Smooth muscle cell (in vitro differentiated cells): ENCODE measurements around the gene VPS13C. TPM values are rescaled to one million over a fixed set of nuclear protein-coding genes. Genes with fewer than 3 reads are reported as not detected.

Experiments used
- DNase-seq: peaks from one replicate; lab custom pipeline; 2025; ENCODE audit not compliant: unreplicated experiment; lab: John Stamatoyannopoulos, UW
- H2AFZ ChIP-seq: fragments of 200-600 bp; sonication (generic); 2 replicates; pipeline ENCODE4 v1.6.0; 2016; ENCODE audit warnings: antibody characterized with exemption, low read depth, mild to moderate bottlenecking
- H3F3A ChIP-seq: fragments of 200-600 bp; sonication (generic); 2 replicates; pipeline ENCODE4 v1.6.0; 2017; ENCODE audit warnings: antibody characterized with exemption, low read depth
- H3K27ac ChIP-seq: fragments of 200-600 bp; sonication (generic); 2 replicates; pipeline ENCODE4 v1.5.1; 2016; ENCODE audit warnings: low read depth, mild to moderate bottlenecking
- H3K27me3 ChIP-seq: fragments of 200-600 bp; sonication (generic); 2 replicates; pipeline ENCODE4 v1.6.1; 2016; ENCODE audit warnings: low read depth, mild to moderate bottlenecking
- H3K36me3 ChIP-seq: fragments of 200-600 bp; sonication (generic); 2 replicates; pipeline ENCODE4 v1.5.1; 2016; ENCODE audit warnings: low read depth
- H3K4me1 ChIP-seq: fragments of 200-600 bp; sonication (generic); 2 replicates; pipeline ENCODE4 v1.5.1; 2016; ENCODE audit warnings: low read depth
- H3K4me2 ChIP-seq: fragments of 200-600 bp; sonication (generic); 2 replicates; pipeline ENCODE4 v1.6.0; 2016; ENCODE audit warnings: mild to moderate bottlenecking
- H3K4me3 ChIP-seq: fragments of 200-600 bp; sonication (generic); 2 replicates; pipeline ENCODE4 v1.5.1; 2016; ENCODE audit warnings: mild to moderate bottlenecking
- H3K79me2 ChIP-seq: fragments of 200-600 bp; sonication (generic); 2 replicates; pipeline ENCODE4 v1.6.0; 2016; ENCODE audit warnings: low read depth, mild to moderate bottlenecking
- H3K9ac ChIP-seq: fragments of 200-600 bp; sonication (generic); 2 replicates; pipeline ENCODE4 v1.6.0; 2016; ENCODE audit warnings: low read depth
- H3K9me3 ChIP-seq: fragments of 200-600 bp; sonication (generic); replicated peaks from 2 replicates; pipeline ENCODE4 v1.5.1; 2016; ENCODE audit warnings: low read depth
- H4K20me1 ChIP-seq: fragments of 200-600 bp; sonication (generic); 2 replicates; pipeline ENCODE4 v1.6.0; 2016; ENCODE audit warnings: low read depth
- WGBS: methylation state at CpG from one replicate; pipeline ENCODE4 v1.1.7; 2016; ENCODE audit warnings: low lambda C conversion rate; 5-methylcytosine and 5-hydroxymethylcytosine counted together
- polyA plus RNA-seq: library from polyadenylated mRNA; unstranded; fragments of >200 nt; fragmentation: Nextera tagmentation; extraction: Ambion mirVana; gene quantifications from 2 replicates; pipeline ENCODE4 v1.2.1, GENCODE V29; 2016
- total RNA-seq: library from RNA; depleted of rRNA; stranded (reverse); fragments of >200 nt; gene quantifications from 2 replicates; pipeline ENCODE4 v1.2.3, GENCODE V29; 2014
- TF ChIP-seq, protein P1 (sequence below): fragments of 200-600 bp; sonication (generic); IDR thresholded peaks from 2 replicates; pipeline ENCODE4 v1.5.1; 2017; ENCODE audit warnings: borderline replicate concordance, mild to moderate bottlenecking, antibody characterized with exemption; ENCODE audit not compliant: insufficient read depth, poor library complexity, severe bottlenecking

Gene VPS13C
- total and polyA plus RNA-seq, 2 experiments from 2014 or later, result 2.8 to 33.8 TPM

DNA sequence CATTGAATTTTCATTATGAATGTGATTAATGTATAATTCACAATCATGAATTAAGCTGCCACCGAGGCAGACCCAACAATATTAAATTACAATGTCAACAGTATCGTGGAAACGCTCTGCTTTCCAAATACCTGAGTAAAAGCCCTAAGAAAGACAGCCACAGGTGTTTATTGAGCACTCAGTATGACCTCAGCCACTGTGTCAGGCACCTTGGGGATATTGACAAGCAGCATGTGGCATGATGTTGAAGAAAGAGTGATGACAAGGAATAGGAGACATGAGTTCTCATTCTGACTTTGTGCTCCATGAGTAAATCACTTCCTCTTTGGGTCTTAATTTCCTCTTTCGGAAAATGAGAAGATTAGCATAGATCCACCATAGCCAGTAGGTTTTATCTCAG lies 19.3 kb upstream of the VPS13C start:
- no peak for DNase-seq
- Histone ChIP-seq H4K20me1 (no peaks in the 10 kb centered on the region), H2AFZ (no peak overlapping the region), H3K27me3 (no peaks in the 10 kb centered on the region), H3K79me2 (no peaks in the 10 kb centered on the region), H3K4me3 (no peak overlapping the region), H3K9me3 (no peaks in the 10 kb centered on the region), H3K4me1 (no peaks in the 10 kb centered on the region), H3F3A (no peaks in the 10 kb centered on the region), H3K27ac (no peak overlapping the region), H3K4me2 (no peak overlapping the region), H3K9ac (no peak overlapping the region), H3K36me3 (no peaks in the 10 kb centered on the region)
- WGBS, result 92% methylated on average over 4 of the region's 4 CpGs
- TF ChIP-seq, protein P1, sequence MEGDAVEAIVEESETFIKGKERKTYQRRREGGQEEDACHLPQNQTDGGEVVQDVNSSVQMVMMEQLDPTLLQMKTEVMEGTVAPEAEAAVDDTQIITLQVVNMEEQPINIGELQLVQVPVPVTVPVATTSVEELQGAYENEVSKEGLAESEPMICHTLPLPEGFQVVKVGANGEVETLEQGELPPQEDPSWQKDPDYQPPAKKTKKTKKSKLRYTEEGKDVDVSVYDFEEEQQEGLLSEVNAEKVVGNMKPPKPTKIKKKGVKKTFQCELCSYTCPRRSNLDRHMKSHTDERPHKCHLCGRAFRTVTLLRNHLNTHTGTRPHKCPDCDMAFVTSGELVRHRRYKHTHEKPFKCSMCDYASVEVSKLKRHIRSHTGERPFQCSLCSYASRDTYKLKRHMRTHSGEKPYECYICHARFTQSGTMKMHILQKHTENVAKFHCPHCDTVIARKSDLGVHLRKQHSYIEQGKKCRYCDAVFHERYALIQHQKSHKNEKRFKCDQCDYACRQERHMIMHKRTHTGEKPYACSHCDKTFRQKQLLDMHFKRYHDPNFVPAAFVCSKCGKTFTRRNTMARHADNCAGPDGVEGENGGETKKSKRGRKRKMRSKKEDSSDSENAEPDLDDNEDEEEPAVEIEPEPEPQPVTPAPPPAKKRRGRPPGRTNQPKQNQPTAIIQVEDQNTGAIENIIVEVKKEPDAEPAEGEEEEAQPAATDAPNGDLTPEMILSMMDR, result no peak

DNA sequence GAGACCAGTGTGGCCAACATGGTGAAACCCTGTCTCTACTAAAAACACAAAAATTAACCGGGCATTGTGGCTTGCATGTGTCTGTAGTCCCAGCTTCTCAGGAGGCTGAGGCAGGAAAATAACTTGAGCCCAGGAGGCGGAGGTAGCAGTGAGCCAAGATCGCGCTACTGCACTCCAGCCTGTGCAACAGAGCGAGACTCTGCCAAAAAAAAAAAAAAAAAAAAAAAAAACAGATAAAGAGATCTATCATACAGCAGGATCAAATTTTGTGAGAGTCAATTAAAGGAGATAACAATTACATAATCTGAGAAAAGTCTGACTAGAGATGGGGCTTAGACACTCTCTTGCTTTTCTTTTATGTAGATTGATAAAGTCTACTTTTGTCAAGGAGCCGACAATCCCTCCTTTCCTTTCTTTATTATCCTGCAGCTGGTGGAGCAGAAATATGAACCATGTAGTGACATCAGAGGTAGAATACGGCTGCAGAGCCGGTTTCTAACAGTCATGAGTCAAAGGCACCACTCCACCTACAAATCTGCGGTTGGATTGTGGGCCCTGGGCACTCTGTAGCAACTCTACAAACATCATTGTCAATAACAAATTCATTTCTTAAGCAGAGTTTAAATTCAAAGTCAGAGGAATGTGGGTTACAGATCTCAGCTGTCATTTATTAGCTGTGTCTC lies 15.5 kb upstream of the VPS13C start:
- H3K9ac ChIP-seq, result peak overlapping the region; percentile 26
- no peaks in the 10 kb centered on the region for H4K20me1 ChIP-seq
- no peaks in the 10 kb centered on the region for H3K4me1 ChIP-seq
- no peak overlapping the region for H3K4me3 ChIP-seq
- no peak overlapping the region for H2AFZ ChIP-seq
- H3K36me3 ChIP-seq, result no peaks in the 10 kb centered on the region
- TF ChIP-seq, protein P1, result no peak
- H3F3A ChIP-seq, result no peaks in the 10 kb centered on the region
- H3K4me2 ChIP-seq, result peak overlapping the region; percentile 14
- H3K27me3 ChIP-seq, result no peaks in the 10 kb centered on the region
- no peaks in the 10 kb centered on the region for H3K9me3 ChIP-seq
- peak overlapping the region; percentile 84 for H3K27ac ChIP-seq
- 75% methylated on average over 9 of the region's 9 CpGs for WGBS
- no peaks in the 10 kb centered on the region for H3K79me2 ChIP-seq
- no peak for DNase-seq

DNA sequence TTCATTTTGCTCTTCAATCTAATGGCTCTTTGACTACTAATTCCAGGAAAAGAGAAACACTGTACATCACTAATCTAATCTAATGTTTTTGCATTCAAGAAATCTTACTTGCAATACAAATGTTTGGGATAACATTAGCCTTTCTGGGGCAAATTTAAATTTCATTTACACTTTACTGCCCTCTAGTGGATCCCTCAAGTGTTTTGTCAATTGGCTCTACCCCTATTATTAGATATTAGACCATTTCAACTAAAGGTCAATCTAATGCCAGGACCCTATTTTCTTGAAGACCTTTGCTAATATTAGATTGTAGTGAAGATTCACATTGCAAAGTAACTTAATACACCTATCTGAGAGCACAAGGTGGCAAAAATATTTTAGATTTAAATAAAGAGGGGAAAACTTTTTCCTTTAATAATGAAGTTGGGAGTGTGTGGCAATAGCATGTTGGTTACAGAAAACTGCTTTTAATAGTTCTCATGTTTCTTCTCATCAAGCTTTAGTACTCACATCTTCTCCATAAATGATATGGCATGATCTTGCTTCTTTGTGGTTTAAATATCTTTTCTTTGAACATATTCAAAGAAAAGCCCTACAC lies 11.6 kb upstream of the VPS13C start:
- Histone ChIP-seq H3K4me2 (no peak overlapping the region), H2AFZ (no peak overlapping the region), H3K9me3 (no peaks in the 10 kb centered on the region), H3K27ac (no peak overlapping the region), H3F3A (no peaks in the 10 kb centered on the region), H3K36me3 (no peaks in the 10 kb centered on the region), H3K4me3 (no peak overlapping the region), H3K9ac (no peak overlapping the region), H3K27me3 (peaks cover 34% of the 10 kb centered on the region), H4K20me1 (no peaks in the 10 kb centered on the region), H3K4me1 (peaks cover 5% of the 10 kb centered on the region), H3K79me2 (no peaks in the 10 kb centered on the region)
- TF ChIP-seq, protein P1, result peak; percentile 63
- DNase-seq, result no peak

DNA sequence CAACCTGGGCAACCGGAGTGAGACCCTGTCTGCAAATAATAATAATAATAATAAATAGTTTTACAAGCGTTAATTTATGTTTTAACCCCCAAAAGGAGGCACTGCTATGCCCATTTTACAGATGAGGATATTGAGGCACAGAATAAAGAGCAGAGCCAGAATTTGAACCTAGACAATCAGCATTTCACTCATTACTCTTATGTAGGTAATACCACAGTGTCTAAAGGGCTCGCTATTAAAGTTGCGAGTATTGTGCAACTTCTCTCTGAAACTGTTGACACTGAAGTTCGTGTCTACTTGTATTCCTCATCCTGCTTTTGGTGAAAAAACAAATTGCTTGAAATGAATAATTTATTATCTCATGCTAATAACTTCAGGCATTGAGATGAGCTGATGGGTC lies 9.3 kb upstream of the VPS13C start:
- DNase-seq, result no peak
- H3F3A ChIP-seq, result no peaks in the 10 kb centered on the region
- H3K4me1 ChIP-seq, result peaks cover 5% of the 10 kb centered on the region
- no peaks in the 10 kb centered on the region for H4K20me1 ChIP-seq
- peaks cover 54% of the 10 kb centered on the region for H3K27me3 ChIP-seq
- no peaks in the 10 kb centered on the region for H3K9me3 ChIP-seq
- H3K36me3 ChIP-seq, result no peaks in the 10 kb centered on the region
- WGBS, result 90% methylated on average over 5 of the region's 5 CpGs
- H3K27ac ChIP-seq, result no peak overlapping the region
- no peak overlapping the region for H2AFZ ChIP-seq
- TF ChIP-seq, protein P1, result no peak
- H3K4me3 ChIP-seq, result no peak overlapping the region
- H3K9ac ChIP-seq, result no peak overlapping the region
- no peaks in the 10 kb centered on the region for H3K79me2 ChIP-seq
- H3K4me2 ChIP-seq, result no peak overlapping the region
